Measurements from ENCODE around the gene EXOC1L.

- no peak for TF ChIP-seq SP1 (IDR thresholded peaks at IDR 0.05)
- TF ChIP-seq ELF4 (IDR thresholded peaks at IDR 0.05), result no peak
- TF ChIP-seq HDGF (IDR thresholded peaks at IDR 0.05; ENCODE audit: borderline replicate concordance), result no peak
- no peak for TF ChIP-seq FOXK2 (IDR thresholded peaks at IDR 0.05)
- TF ChIP-seq ARNT (IDR thresholded peaks at IDR 0.05), result no peak
- TF ChIP-seq SUZ12 (IDR thresholded peaks at IDR 0.05), result no peak
- no peak for TF ChIP-seq FOXM1 (IDR thresholded peaks at IDR 0.05; ENCODE audit: borderline replicate concordance)
- TF ChIP-seq FOXA1 (IDR thresholded peaks at IDR 0.05), result no peak
- TF ChIP-seq LEF1 (IDR thresholded peaks at IDR 0.05; ENCODE audit: borderline replicate concordance), result no peak
Observed at GRCh38 chr4:55808186-55808585, 11.4 kb upstream of the EXOC1L start.

Measured in HEK293T (cell line).